ENCODE results near the gene ZNF628.

Gene ZNF628

GRCh38 chr19:55443045-55443823, 33.2 kb upstream of the ZNF628 start, which contains the start of gene SHISA7:
SHISA7 (minus strand) TSS chr19:55443300; CDS start chr19:55442863, 437 bp downstream.
- no peaks in the 10 kb centered on the region for H3K79me2 ChIP-seq (ENCODE audit: insufficient read depth, low read length)
- no peaks in the 10 kb centered on the region for H3K36me3 ChIP-seq (ENCODE audit: insufficient read depth, low read length)
- peaks cover 22% of the 10 kb centered on the region for H4K20me1 ChIP-seq (ENCODE audit: insufficient read depth, low read length)
- DNase-seq: peak; percentile 51
- H3K4me2 ChIP-seq (ENCODE audit: insufficient read depth, low read length): peak within 1 kb of the TSS; percentile 51
- TF ChIP-seq EZH2 (IDR thresholded peaks at IDR 0.05; ENCODE audit: borderline replicate concordance, low read depth, low read length, severe bottlenecking): peak; percentile 21
- peak; percentile 41 for TF ChIP-seq CTCF (IDR thresholded peaks at IDR 0.05; ENCODE audit: borderline replicate concordance, extremely low read depth, low read length, poor library complexity, severe bottlenecking)
- H3K27me3 ChIP-seq (ENCODE audit: insufficient read depth, low read length, poor library complexity): peaks cover 32% of the 10 kb centered on the region
- ATAC-seq (ENCODE audit: insufficient read depth, low read depth): peak; percentile 50; the same call in 2 of the 3 replicates
- 0 out of 4 replicates have a peak within 1 kb of the TSS, but pooled peaks of 1 of the 2 experiments have one; percentile 18 for H3K4me3 ChIP-seq (ENCODE audit: low read depth in 1 of 2, low read length in 2 of 2)
- H2AFZ ChIP-seq (ENCODE audit: low read depth, low read length): no peak within 1 kb of the TSS
- no peaks in the 10 kb centered on the region for H3K9me3 ChIP-seq (ENCODE audit: insufficient read depth, low read length, severe bottlenecking)
- peaks cover 12% of the 10 kb centered on the region for H3K4me1 ChIP-seq (ENCODE audit: insufficient read depth, low read length)
- H3K9ac ChIP-seq (ENCODE audit: low read depth, low read length): no peak within 1 kb of the TSS
- H3K27ac ChIP-seq (ENCODE audit: low read length): no peak within 1 kb of the TSS

- H3K4me3 ChIP-seq (ENCODE audit: low read depth in 1 of 2, low read length in 2 of 2): no peak overlapping the region
- H2AFZ ChIP-seq (ENCODE audit: low read depth, low read length): no peak overlapping the region
- DNase-seq (no peak), ATAC-seq (ENCODE audit: insufficient read depth, low read depth) (0 out of 3 replicates have a peak, but pooled peaks have one; percentile 30)
- peaks cover 12% of the 10 kb centered on the region for H3K4me1 ChIP-seq (ENCODE audit: insufficient read depth, low read length)
- no peaks in the 10 kb centered on the region for H3K36me3 ChIP-seq (ENCODE audit: insufficient read depth, low read length)
- H3K9ac ChIP-seq (ENCODE audit: low read depth, low read length): no peak overlapping the region
- no peaks in the 10 kb centered on the region for H3K9me3 ChIP-seq (ENCODE audit: insufficient read depth, low read length, severe bottlenecking)
- peaks cover 32% of the 10 kb centered on the region for H3K27me3 ChIP-seq (ENCODE audit: insufficient read depth, low read length, poor library complexity)
- H4K20me1 ChIP-seq (ENCODE audit: insufficient read depth, low read length): peaks cover 22% of the 10 kb centered on the region
- no peak for TF ChIP-seq CTCF (IDR thresholded peaks at IDR 0.05; ENCODE audit: borderline replicate concordance, extremely low read depth, low read length, poor library complexity, severe bottlenecking)
- no peak for TF ChIP-seq EZH2 (IDR thresholded peaks at IDR 0.05; ENCODE audit: borderline replicate concordance, low read depth, low read length, severe bottlenecking)
- H3K4me2 ChIP-seq (ENCODE audit: insufficient read depth, low read length): peak overlapping the region; percentile 51
- no peak overlapping the region for H3K27ac ChIP-seq (ENCODE audit: low read length)
- no peaks in the 10 kb centered on the region for H3K79me2 ChIP-seq (ENCODE audit: insufficient read depth, low read length)
Observed at GRCh38 chr19:55443824-55444480, 32.5 kb upstream of the ZNF628 start.

- no peak overlapping the region for H3K4me3 ChIP-seq (ENCODE audit: low read depth in 1 of 2, low read length in 2 of 2)
- no peak for DNase-seq
- H3K27ac ChIP-seq (ENCODE audit: low read length): no peak overlapping the region
- peaks cover 19% of the 10 kb centered on the region for H4K20me1 ChIP-seq (ENCODE audit: insufficient read depth, low read length)
- H3K79me2 ChIP-seq (ENCODE audit: insufficient read depth, low read length): no peaks in the 10 kb centered on the region
- no peak overlapping the region for H3K9ac ChIP-seq (ENCODE audit: low read depth, low read length)
- TF ChIP-seq CTCF (IDR thresholded peaks at IDR 0.05; ENCODE audit: borderline replicate concordance, extremely low read depth, low read length, poor library complexity, severe bottlenecking) (no peak), EZH2 (IDR thresholded peaks at IDR 0.05; ENCODE audit: borderline replicate concordance, low read depth, low read length, severe bottlenecking) (no peak)
- no peaks in the 10 kb centered on the region for H3K9me3 ChIP-seq (ENCODE audit: insufficient read depth, low read length, severe bottlenecking)
- no peak overlapping the region for H3K4me2 ChIP-seq (ENCODE audit: insufficient read depth, low read length)
- H2AFZ ChIP-seq (ENCODE audit: low read depth, low read length): no peak overlapping the region
- peaks cover 12% of the 10 kb centered on the region for H3K4me1 ChIP-seq (ENCODE audit: insufficient read depth, low read length)
- no peaks in the 10 kb centered on the region for H3K36me3 ChIP-seq (ENCODE audit: insufficient read depth, low read length)
- H3K27me3 ChIP-seq (ENCODE audit: insufficient read depth, low read length, poor library complexity): peaks cover 32% of the 10 kb centered on the region
- no peak for ATAC-seq (ENCODE audit: insufficient read depth, low read depth)
Observed at GRCh38 chr19:55444646-55445045, 31.8 kb upstream of the ZNF628 start.

Measured in DND-41 (cell line).